ENCODE measurements around the gene HADHA.

The HADHA gene

DNA sequence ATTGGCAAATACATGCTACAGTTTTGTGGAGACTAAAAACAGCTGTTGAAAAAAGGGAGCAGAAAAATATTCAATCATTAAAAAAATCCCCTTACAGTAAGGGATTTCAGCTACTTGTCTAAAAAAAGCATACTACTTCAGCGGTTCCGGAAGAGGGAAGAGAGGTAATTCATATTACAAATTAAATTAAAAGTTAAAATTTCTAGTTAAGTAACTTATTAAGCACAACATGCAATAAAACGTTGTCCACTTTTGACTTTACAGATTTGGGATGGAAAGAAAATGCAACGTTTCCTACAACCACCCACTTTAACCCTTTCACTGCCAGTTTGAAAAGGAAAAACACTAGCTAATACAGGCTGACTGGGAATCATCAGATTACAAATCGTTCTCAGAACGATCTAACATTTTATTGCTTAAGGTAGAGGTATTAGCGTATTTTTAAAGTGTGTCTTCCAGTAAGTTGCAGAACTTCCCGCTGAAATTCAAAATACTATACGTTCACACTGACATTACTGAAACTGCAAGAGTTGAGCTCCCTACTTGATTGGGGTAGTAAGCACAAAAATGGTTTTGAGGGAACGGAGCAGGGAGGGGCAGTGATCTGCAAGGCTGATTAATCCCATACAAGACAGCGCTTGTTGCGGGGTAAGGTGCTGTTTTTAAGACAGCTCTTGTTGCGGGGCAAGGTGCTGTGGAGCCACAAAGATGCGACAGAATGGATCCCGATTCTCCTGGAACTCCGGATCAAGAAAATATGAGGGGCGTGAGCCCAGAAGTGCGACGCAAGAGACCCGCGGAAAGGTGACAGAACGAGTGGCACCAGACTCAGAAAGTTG lies 743 bp downstream of the HADHA start:
- peak; percentile 44 for DNase-seq

DNA sequence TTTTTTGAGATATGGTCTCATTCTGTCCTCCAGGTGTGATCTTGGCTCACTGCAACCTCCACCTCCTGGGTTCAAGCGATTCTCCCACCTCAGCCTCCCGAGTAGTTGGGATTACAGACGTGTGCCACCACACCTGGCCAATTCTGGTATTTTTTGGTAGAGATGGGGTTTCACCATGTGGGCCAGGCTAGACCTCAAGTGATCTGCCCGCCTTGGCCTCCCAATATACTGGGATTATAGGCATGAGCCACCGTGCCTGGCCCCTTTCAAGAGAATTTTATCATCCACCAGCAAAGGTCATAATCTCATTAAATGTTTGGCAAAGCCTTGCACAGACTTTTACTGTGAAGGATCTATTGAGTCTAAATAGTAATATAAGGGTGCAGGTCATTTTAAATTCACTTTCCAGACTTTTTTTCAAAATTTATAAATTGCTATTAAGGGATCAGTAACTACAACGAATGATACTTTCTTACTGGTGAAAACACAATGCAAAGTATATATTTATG lies 2.5 kb downstream of the HADHA start:
- DNase-seq: no peak

DNA sequence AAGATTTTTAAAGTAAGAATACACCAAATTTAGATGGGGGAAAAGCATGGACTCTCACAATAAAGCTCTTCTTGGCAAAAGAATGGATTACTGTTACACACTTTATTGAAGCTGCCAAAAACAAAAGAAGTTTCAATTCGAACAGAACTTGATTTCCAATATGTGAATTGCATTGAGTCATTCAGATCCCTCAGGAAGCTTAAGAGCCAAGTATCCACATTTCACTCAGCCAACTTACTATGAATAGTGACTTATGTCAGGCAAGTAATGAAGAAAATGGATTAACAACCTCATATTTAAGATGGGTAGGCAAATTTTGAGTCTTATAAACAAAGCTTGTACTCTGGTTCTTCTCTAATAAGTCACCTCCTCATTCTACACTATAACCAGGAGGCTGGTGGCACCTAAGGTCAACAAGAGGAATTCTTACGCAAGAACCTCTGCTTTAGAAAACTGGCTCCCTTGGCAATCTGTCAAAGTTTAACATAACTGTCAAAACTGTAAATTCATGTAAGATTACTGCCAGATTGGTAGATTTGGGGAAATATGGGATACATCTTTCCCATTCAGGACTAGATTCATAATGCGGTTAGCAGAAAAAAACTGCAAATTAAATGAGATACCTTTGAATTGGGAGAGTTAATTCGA lies 6.0 kb downstream of the HADHA start:
- no peak for DNase-seq

GRCh38 chr2:26237868-26238267 lies 6.6 kb downstream of the HADHA start:
- no peak for DNase-seq

GRCh38 chr2:26235089-26235488 lies 9.3 kb downstream of the HADHA start:
- DNase-seq: no peak

DNA sequence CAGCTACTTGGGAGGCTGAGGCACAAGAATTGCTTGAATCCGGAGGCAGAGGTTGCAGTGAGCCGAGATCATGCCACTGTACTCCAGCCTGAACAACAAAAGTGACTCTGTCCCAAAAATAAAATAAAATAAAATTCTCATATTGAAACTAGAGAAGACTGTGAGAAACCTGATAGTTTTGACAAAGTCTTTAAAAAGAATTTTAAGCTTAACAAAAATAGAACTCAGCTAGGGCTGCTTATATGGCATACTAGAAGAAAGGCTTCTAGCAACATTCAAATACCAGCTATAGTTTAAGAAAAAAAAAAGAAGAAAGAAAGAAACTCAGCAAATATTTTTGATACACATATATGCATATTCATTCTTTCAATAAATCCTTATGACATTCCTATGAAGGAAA lies 13.6 kb downstream of the HADHA start:
- no peak for DNase-seq

GRCh38 chr2:26229595-26229994 lies 14.8 kb downstream of the HADHA start:
- no peak for DNase-seq

DNA sequence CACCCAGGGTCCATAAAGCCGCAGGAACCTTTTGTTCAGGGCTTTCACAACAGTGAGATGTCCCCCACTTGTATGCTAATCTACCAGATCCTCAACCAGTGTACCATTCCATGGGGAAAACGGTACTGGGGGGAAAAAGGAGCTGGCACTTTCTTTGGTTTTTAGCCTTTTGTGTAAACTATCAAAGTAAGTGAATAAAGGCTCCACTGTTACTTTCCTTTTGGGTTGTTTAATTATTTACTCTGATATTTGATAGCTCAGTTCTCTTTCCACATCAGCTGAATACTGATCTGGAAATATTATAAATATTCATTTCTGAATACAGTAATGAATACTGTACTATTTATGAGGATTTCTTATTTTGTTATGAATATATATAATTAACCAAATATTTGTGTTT lies 20.3 kb downstream of the HADHA start:
- DNase-seq: no peak

GRCh38 chr2:26223018-26223417 lies 21.4 kb downstream of the HADHA start:
- no peak for DNase-seq

GRCh38 chr2:26217720-26218119 lies 26.7 kb downstream of the HADHA start:
- no peak for DNase-seq

DNA sequence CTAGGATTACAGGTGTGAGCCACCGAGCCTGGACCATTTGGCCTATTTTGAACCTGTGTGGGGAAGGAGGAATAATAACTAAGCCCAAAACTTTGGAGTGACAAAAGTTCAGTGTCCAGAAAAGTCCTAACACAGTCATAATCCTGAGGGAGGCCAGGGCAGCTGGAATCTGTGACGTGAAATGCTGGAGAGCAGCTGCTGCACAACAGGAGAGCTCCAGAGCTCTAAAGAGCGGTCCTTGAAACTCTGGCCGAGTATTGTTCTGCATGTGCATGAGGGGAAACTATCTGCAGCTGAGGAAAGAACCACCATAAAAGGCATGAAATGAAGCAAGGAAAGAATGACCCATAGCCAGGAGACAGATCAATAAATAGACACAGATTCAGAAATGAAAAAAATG lies 27.8 kb downstream of the HADHA start:
- no peak for DNase-seq

DNA sequence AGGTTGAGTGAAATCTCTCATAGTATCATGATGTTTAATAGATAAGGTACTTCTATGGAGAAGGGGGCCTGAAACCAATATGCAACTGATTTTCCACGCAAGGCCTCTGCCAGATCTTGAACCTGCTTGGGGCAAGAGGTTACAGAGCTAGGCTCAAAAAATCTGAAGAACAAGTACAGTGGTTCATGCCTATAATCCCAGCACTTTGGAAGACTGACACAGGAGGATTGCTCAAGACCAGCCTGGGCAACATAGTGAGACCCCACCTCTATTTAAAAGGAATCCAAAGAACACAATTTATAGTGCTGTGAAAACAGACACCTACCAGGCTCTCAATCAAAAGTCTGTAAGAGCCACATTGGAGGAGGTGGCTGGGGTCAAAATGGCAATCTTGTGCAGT lies 28.6 kb downstream of the HADHA start:
- DNase-seq: no peak

DNA sequence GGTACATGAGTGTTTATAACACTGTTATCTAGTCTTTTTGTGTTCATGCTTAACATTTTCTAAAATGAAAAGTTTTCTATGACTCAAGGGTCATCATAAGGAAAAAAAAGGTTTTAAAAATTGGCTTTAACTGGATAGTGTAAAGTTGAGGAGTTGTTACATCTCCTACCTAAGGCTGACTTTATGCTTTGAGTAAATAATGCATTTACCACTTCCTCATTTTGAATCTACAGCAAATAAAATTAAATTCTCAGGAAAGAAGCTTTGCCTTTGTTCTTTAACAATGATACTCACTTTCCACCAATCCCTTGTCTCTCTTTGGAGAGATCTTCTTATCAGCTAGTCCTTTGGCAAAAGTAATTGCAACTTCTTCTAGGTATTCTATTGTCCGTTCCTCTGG lies 29.7 kb downstream of the HADHA start:
- DNase-seq: no peak

DNA sequence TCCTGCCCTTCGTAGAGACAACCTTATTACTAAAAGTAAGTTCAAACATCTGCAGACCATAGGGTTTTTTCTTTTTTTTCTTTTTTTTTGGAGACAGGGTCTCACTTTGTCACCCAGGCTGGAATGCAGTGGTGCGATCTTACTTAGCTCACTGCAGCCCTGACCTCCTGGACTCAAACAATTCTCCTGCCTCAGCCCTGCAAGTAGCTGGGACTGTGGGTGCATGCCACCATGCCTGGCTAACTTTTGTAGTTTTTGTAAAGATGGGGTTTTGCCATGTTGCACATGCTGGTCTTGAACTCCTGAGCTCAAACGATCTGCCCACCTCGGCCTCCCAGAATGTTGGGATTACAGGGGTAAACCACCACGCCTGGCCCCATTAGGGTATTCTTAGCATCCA lies 32.4 kb downstream of the HADHA start:
- no peak for DNase-seq

GRCh38 chr2:26203906-26204305 lies 40.5 kb downstream of the HADHA start:
- DNase-seq: no peak

DNA sequence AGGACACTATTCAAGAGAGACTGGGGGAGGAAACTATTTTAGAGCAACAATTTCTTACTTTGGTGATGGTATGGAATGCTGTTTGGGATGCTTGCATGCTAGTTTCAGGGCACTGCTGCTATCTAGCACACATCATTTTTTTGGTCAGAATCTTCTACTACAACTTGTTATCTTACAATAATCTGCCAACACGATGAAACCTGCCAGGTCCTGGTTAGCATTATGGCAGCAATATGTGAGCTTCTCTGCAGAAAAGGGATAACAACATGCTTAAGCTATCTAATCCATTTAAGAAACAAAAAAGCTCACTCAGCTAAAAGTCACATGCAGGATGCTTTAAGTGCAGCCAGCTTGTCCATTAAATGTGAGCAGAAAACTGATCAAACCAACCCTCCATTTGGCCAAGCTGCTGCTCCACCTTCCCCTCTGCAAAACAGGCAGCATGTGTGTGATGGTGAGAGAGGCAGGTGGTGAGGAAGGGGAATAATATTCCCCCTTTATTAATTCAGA lies 41.4 kb downstream of the HADHA start:
- DNase-seq: no peak

DNA sequence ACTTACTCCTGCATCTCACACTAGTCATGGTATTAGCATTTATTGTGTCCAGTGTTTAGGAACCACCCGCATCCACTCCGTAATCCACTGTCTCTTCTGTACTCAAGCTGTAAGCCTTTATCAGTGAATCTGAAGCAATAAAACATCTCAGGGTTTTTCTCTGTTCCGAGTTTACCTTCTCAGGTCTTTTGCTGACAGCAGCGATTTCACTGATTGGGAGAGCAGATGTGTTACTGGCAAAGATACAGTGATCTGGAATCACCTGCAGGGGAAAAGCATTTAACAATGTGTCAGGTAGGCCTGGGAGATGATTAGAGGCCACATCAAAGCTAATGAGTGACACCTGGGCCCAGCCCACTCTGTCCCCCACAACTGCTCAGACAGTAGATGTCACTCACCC lies 46.9 kb downstream of the HADHA start:
- no peak for DNase-seq

DNA sequence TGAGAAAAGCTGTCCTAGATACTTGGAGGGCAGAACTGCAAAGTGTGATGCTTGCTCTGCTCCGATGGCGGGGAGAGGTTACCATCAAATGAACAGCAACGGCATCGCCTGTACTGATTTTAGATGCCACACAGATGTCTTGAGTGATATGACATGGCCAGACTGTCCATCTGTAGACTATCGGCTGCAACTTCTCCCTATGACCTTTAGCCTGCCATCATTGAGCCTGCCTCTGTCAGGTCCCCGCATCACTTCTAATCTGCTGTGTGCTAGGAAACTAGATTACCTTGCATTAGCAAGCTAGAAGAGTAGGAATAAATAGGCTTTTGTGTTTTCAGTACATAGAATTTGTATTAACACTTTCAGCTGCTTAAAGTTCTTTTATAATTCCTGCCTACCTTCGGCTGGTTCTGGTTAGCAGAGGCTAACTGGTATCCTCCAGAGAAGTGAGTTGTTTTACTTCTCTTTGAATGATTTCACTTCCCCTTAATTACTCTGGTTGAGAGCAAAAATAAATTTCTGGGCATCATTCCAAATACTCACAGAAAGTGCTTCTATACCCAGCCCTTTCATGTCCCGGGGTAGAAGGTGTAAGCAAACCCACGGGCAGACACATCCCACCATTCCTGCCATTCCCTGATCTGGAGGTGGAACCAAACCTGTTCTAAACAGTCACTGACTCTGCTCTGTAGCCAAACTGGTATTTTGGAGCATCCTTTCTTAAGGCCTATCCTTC lies 47.6 kb downstream of the HADHA start:
- DNase-seq: peak; percentile 76

- DNase-seq: no peak
Observed at GRCh38 chr2:26195040-26195984, 49.1 kb downstream of the HADHA start.

DNA sequence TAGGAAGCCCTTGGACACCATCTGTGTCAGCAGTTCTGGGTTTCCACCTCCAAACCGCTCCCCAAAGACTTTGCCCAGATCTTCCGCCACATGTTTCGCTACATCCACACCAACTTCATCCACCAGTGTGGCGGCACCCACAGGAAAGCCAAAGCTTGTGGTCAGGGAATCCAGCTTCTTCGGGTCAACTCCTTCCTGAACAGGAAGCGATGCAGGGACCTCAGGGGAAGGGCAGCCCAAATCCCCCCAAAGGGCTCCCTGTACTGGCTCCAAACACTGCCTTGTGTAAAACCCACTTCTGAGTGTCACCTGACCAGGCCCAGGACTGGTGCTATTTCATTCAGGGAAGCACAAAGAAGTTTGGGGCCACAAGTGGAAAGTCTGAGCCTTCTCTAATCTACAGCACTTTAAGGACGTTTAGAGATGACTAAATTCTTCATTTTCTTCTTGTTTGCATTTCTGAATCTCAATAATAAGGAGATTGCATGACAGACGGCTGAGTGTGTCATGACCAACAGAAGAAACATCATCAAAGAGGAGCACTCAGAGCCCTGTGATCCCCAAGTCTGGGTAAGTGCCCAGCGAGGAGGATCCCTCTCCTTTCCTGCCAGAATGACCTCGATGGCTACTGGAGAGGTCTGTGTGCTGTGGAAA lies 50.7 kb downstream of the HADHA start:
- no peak for DNase-seq

GRCh38 chr2:26191316-26192159 lies 52.9 kb downstream of the HADHA start:
- DNase-seq: no peak
